PFSK-1 (cell line): ENCODE measurements around the gene TIMMDC1.

Experiments
- FOXP2 ChIP-seq: optimal IDR thresholded peaks from 2 replicates; pipeline ENCODE3; 2011; ENCODE audit warnings: borderline replicate concordance, control low read depth, inconsistent platforms; ENCODE audit not compliant: insufficient read depth; ENCODE audit errors: extremely low read length, extremely low read depth
- POLR2AphosphoS5 ChIP-seq: IDR thresholded peaks from 2 replicates; pipeline ENCODE4 v1.6.1; 2012; ENCODE audit warnings: low read depth, mild to moderate bottlenecking, control low read depth, low read length, moderate library complexity
- REST ChIP-seq, 2 experiments: IDR thresholded peaks; 2 replicates each; pipeline versions ENCODE4 v1.6.1 to v1.8.0; 2011 to 2012; ENCODE audit warnings: low read depth in 2 of 2, low read length in 2 of 2, control low read depth in 1 of 2, inconsistent platforms in 1 of 2, mild to moderate bottlenecking in 1 of 2, moderate library complexity in 1 of 2; ENCODE audit not compliant: insufficient read depth in 1 of 2
- SIN3A ChIP-seq: IDR thresholded peaks from 2 replicates; pipeline ENCODE4 v1.6.1; 2012; ENCODE audit warnings: mild to moderate bottlenecking, low read length, moderate library complexity, borderline replicate concordance; ENCODE audit not compliant: insufficient read depth
- TAF1 ChIP-seq: IDR thresholded peaks from 2 replicates; pipeline ENCODE4 v1.6.1; 2012; ENCODE audit warnings: low read length, control low read depth, borderline replicate concordance; ENCODE audit not compliant: insufficient read depth

TIMMDC1 gene

DNA sequence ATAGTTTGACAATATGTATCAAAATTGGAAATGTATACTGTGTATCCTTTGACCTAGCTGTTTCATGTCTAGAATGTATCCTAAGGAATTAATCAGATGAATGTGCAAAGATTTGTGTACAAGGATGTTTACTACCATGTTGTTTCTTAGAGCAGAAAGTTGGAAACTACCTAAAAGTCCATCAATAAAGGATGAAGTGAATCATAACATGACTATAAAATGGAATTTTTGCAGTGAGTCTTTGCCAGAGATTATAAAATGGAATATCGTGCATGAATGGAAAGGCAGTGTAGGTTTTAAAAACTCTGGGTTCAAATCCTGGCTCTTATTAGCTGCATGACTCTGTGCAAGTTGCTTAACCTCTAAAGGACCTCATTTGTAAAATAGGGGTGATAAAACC, 15.2 kb upstream of the TIMMDC1 start:
- TF ChIP-seq POLR2AphosphoS5 (no peak), REST (IDR thresholded peaks at IDR 0.05; ENCODE audit: insufficient read depth in 1 of 2, low read depth in 2 of 2, low read length in 2 of 2) (no peak), FOXP2 (no peak), TAF1 (no peak), SIN3A (no peak)

GRCh38 chr3:119485563-119485962, 12.8 kb upstream of the TIMMDC1 start:
- TF ChIP-seq SIN3A (no peak), REST (IDR thresholded peaks at IDR 0.05; ENCODE audit: insufficient read depth in 1 of 2, low read depth in 2 of 2, low read length in 2 of 2) (no peak), TAF1 (no peak), FOXP2 (no peak), POLR2AphosphoS5 (no peak)

- no peak for TF ChIP-seq SIN3A
- no peak for TF ChIP-seq POLR2AphosphoS5
- no peak for TF ChIP-seq TAF1
- TF ChIP-seq FOXP2, result no peak
- TF ChIP-seq REST (IDR thresholded peaks at IDR 0.05; ENCODE audit: insufficient read depth in 1 of 2, low read depth in 2 of 2, low read length in 2 of 2), result no peak
Observed at GRCh38 chr3:119490153-119490552, 8.2 kb upstream of the TIMMDC1 start.

GRCh38 chr3:119492128-119492527, 6.2 kb upstream of the TIMMDC1 start:
- TF ChIP-seq SIN3A (no peak), REST (IDR thresholded peaks at IDR 0.05; ENCODE audit: insufficient read depth in 1 of 2, low read depth in 2 of 2, low read length in 2 of 2) (no peak), FOXP2 (no peak), TAF1 (no peak), POLR2AphosphoS5 (no peak)

DNA sequence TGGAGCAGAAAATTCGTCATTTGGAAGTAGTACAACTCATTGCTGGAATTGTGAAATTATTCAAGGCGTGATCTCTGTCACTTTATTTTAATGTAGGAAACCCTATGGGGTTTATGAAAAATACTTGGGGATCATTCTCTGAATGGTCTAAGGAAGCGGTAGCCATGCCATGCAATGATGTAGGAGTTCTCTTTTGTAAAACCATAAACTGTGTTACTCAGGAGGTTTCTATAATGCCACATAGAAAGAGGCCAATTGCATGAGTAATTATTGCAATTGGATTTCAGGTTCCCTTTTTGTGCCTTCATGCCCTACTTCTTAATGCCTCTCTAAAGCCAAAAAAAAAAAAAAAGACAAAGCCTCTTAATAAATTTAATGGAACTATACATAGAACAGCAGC, 5.5 kb upstream of the TIMMDC1 start:
- TF ChIP-seq REST (IDR thresholded peaks at IDR 0.05; ENCODE audit: insufficient read depth in 1 of 2, low read depth in 2 of 2, low read length in 2 of 2) (no peak), POLR2AphosphoS5 (no peak), TAF1 (no peak), FOXP2 (no peak), SIN3A (no peak)
